ENCODE data around the gene CDK5RAP1.

The CDK5RAP1 gene

DNA sequence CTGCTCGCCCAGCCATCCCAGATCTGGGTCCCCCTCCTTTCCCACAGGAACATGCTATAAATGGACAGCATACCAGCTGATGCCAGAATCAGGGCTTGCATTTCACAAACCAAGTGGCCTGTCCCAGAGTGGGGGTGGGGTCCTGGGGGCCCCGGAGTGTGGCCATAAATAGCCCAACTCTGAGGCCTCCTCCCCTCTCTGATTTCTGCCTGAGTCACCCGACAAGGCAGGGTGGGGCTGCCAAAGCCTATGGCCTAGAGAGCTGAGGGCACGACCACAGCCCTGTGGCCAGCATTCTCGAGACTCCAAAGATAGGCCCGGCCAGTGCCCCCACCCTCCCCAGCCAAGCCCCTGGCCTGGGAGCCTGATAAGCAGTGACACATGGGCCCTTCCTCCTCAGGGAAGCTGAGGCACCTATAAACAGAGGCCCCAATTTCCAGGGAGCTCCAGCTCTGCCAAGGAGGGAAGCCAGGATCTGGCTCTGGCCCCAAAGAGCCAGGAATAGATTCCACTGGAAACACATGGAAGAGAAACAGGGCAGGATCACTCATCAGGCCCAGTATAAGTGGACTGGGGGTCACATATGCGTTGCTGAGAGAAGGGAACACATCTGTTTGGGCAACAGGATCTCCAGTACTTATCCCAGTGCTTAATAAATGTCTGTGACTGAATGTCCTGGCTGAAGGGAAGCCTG lies 22.0 kb upstream of the CDK5RAP1 start:
- TF ChIP-seq MYC (IDR thresholded peaks at IDR 0.05; ENCODE audit: low read depth, low read length) = no peak
- no peak for TF ChIP-seq POLR2A (IDR thresholded peaks at IDR 0.05; ENCODE audit: extremely low read depth, insufficient read length)
- TF ChIP-seq, protein P1, sequence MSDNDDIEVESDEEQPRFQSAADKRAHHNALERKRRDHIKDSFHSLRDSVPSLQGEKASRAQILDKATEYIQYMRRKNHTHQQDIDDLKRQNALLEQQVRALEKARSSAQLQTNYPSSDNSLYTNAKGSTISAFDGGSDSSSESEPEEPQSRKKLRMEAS (IDR thresholded peaks at IDR 0.05; ENCODE audit: low read depth, low read length) = no peak
- TF ChIP-seq, protein P2, sequence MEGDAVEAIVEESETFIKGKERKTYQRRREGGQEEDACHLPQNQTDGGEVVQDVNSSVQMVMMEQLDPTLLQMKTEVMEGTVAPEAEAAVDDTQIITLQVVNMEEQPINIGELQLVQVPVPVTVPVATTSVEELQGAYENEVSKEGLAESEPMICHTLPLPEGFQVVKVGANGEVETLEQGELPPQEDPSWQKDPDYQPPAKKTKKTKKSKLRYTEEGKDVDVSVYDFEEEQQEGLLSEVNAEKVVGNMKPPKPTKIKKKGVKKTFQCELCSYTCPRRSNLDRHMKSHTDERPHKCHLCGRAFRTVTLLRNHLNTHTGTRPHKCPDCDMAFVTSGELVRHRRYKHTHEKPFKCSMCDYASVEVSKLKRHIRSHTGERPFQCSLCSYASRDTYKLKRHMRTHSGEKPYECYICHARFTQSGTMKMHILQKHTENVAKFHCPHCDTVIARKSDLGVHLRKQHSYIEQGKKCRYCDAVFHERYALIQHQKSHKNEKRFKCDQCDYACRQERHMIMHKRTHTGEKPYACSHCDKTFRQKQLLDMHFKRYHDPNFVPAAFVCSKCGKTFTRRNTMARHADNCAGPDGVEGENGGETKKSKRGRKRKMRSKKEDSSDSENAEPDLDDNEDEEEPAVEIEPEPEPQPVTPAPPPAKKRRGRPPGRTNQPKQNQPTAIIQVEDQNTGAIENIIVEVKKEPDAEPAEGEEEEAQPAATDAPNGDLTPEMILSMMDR (IDR thresholded peaks at IDR 0.05; ENCODE audit: low read depth, low read length) = no peak
- no peak overlapping the region for H3K4me3 ChIP-seq (ENCODE audit: low read depth, low read length)
- DNase-seq (ENCODE audit: low read depth) = peak; percentile 34

DNA sequence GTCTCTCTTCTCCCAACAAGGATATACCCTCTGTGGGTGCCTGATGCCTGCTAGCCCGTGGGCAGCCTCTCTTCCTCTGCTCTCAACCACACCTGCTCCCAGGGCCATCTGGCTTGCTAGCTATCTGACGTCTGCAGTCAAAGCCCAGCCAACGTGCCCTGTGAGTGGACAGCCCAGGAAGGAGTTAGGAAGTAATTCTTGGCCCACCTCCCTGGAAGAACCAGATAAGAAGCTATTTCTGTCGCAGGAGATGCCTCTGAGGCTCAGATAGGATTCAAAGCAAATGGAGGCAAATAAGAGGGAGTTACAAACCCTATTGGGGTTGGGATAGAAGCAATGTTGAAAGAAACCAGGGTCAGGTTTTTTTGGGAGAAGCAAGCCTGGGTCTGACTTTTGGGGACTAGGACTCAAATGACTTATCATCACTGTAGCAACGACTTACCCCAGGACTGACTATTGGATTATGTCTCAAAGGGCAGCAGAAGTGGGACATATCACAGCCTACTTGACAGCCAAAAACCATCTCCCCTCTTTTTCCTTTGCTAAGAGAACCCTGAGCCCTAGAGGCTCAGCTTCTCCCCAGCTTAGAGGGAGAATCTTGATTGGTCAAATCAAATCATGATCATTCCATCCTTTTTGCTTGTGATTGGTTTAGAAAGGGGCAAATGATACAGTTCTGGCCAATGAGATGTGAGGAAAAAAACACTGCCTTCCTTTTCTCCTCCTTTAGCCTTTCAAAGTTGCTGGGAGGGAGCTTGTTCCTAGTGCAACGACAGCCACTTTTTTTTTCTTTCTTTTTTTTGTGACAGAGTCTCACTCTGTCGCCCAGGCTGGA lies 18.0 kb upstream of the CDK5RAP1 start:
- no peak overlapping the region for H3K4me3 ChIP-seq (ENCODE audit: low read depth, low read length)
- no peak for DNase-seq (ENCODE audit: low read depth)
- TF ChIP-seq POLR2A (IDR thresholded peaks at IDR 0.05; ENCODE audit: extremely low read depth, insufficient read length) = no peak
- TF ChIP-seq MYC (IDR thresholded peaks at IDR 0.05; ENCODE audit: low read depth, low read length) = no peak
- TF ChIP-seq, protein P1 (IDR thresholded peaks at IDR 0.05; ENCODE audit: low read depth, low read length) = no peak
- TF ChIP-seq, protein P2 (IDR thresholded peaks at IDR 0.05; ENCODE audit: low read depth, low read length) = no peak

DNA sequence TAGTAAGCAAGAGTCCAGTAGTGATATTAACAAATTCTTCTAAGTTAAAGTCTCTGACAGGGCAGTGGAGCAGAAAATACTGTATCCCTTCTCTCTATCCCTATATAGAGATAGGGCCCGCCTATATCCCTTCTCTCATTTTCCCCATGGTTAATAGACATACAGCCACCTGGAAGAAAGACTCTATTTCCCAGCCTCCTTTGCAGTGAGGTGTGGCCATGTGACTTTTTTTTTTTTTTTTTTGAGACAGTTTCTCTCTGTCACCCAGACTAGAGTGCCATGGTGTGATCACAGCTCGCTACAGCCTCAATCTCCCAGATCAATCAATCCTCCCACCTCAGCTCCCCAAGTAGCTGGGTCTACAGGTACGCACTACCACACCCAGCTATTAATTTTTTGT lies 16.7 kb upstream of the CDK5RAP1 start:
- no peak for DNase-seq (ENCODE audit: low read depth)
- H3K4me3 ChIP-seq (ENCODE audit: low read depth, low read length) = no peak overlapping the region
- no peak for TF ChIP-seq POLR2A (IDR thresholded peaks at IDR 0.05; ENCODE audit: extremely low read depth, insufficient read length)
- no peak for TF ChIP-seq MYC (IDR thresholded peaks at IDR 0.05; ENCODE audit: low read depth, low read length)
- TF ChIP-seq, protein P1 (IDR thresholded peaks at IDR 0.05; ENCODE audit: low read depth, low read length) = no peak
- TF ChIP-seq, protein P2 (IDR thresholded peaks at IDR 0.05; ENCODE audit: low read depth, low read length) = no peak

DNA sequence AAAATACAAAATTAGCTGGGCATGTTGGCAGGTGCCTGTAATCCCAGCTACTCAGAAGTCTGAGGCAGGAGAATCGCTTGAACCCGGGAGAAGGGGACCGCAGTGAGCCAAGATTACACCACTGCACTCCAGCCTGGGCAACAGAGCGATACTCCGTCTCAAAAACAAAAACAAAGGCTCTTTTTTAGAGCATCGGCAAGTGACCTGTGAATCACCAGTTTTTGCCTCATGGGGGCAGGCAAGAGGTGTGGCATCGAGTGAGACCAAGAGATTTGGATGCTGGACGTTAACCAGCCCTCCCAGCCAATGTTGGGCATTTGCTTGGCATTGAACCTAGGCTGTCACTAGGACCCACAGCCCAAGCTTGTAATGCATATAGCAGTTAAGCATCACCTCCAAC lies 14.6 kb upstream of the CDK5RAP1 start:
- peak; percentile 38 for DNase-seq (ENCODE audit: low read depth)
- TF ChIP-seq, protein P2 (IDR thresholded peaks at IDR 0.05; ENCODE audit: low read depth, low read length) = peak; percentile 45
- TF ChIP-seq, protein P1 (IDR thresholded peaks at IDR 0.05; ENCODE audit: low read depth, low read length) = no peak
- H3K4me3 ChIP-seq (ENCODE audit: low read depth, low read length) = no peak overlapping the region

DNA sequence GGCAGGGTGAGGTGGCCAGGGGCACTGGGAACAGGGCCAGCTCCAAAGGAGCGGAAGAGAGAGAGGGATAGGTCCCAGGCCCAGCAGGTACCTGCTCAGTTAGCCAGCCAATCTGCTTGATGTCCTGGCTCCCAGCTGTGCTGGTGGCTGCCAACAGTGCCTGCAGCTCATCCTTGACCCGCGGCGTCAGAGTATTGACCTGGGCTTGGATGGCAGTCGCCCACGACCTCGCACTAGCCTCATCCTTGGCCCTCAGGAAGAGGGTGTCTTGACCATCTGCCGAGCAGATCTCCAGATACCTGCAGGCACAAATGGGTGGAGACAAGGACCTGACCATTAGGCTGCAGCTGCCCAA lies 11.1 kb upstream of the CDK5RAP1 start:
- no peak for TF ChIP-seq MYC (IDR thresholded peaks at IDR 0.05; ENCODE audit: low read depth, low read length)
- DNase-seq (ENCODE audit: low read depth) = no peak
- H3K4me3 ChIP-seq (ENCODE audit: low read depth, low read length) = no peak overlapping the region

DNA sequence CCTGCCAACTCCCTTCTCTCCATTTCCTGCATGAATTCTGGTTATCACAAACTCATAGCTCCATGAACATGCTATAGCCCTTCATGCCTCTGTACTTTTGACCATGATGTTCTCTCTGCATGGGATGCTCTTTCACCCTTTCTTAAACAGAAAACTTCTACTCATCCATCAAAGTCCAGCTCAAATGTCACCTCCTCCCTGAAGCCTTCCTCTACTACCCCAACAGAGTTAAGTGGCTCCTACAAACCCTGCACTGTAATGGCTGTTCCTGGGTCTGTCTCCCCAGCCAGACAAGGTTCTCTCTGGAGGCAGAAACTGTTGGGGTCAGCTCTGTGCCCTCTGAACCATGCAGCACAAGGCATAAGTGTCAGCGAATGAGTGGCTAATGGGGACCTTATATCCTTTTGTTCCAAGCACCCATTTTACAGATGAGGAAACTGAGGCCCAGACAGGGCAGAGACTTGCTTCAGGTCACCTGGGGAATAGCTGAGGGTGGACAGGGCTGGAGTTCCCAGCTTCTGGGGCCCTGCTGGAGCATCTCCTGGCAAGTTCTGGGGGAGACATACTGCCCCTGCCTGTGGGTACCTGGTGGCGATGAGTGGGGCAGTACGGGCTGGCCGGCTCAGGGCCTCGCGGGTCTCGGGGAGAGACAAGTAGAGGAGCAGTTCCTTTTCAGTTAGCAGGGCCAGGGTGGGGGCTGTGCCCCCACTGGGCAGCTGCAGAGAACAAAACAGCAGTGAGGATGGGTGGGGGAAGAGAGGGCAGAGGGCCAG lies 10.6 kb upstream of the CDK5RAP1 start:
- no peak overlapping the region for H3K4me3 ChIP-seq (ENCODE audit: low read depth, low read length)
- TF ChIP-seq, protein P2 (IDR thresholded peaks at IDR 0.05; ENCODE audit: low read depth, low read length) = no peak
- TF ChIP-seq MYC (IDR thresholded peaks at IDR 0.05; ENCODE audit: low read depth, low read length) = no peak
- TF ChIP-seq, protein P1 (IDR thresholded peaks at IDR 0.05; ENCODE audit: low read depth, low read length) = no peak
- TF ChIP-seq POLR2A (IDR thresholded peaks at IDR 0.05; ENCODE audit: extremely low read depth, insufficient read length) = no peak
- DNase-seq (ENCODE audit: low read depth) = no peak
